ENCODE measurements around the gene TBC1D9B. TPM values are rescaled to one million over a fixed set of nuclear protein-coding genes. Genes with fewer than 3 reads are reported as not detected.

Gene TBC1D9B
- total RNA-seq (100 to 1,000 TPM; 122 to 134 TPM), polyA plus RNA-seq (ENCODE audit: insufficient read depth, low read depth, low replicate concordance) (76.1 TPM)
- long read RNA-seq, donor 1, full-length matches to known transcripts: 6 of 20 reads
- long read RNA-seq, donor 1, partial matches to known transcripts: 14 of 20 reads
- long read RNA-seq, donor 1, other reads (novel, unspliced or antisense): 0 of 20 reads
- long read RNA-seq, donor 2, full-length matches to known transcripts: 9 of 21 reads
- long read RNA-seq, donor 2, partial matches to known transcripts: 12 of 21 reads
- long read RNA-seq, donor 2, other reads (novel, unspliced or antisense): 0 of 21 reads

DNA sequence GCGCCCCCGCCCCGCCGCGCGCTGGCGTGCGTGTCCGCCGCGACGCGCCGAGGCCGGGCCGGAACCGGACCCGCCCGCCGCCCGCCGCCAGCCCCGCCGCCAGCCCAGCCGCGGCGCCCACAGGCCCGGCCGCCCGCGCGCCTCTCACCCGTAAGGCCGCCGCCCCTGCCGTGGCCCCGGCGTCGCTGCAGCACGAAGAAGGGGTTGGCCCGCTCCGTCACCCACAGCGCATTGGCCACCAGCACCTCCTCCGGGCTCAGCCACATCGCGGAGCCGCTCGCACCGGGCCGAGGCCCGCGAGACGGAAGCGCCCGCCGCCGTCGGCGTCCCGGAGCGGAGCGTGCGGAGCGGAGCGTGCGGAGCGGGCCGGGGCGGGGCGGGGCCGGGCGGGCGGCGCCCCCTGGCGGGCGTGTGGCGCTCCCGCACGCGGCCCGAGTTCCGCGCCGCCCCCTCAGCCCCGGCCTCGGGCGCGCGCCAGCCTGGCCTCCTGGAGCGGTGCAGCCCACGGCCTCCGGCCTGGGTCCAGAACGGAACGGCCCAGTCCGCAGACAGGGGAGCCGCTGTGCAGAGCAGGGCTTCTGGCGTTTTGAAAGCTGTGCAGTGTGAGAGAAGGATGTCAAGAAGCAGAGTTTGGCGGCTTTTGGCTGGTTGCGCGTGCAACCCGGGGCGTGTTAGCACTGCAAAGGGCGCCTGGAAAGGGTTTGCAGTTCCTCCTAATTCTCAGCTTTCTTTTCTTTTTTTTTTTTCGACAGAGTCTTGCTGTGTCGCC is at the start of gene TBC1D9B:
Gene TBC1D9B (minus strand): TSS at position 342 of the 769 bp plus-strand sequence. CDS start 76 bp downstream, at position 266.
- no peaks in the 10 kb centered on the region for H3K27me3 ChIP-seq
- H3K4me3 ChIP-seq: peak within 1 kb of the TSS; percentile 60 to 66
- peak within 1 kb of the TSS; percentile 72 to 86 for H3K27ac ChIP-seq
- DNase-seq: peak; percentile 68
- no peaks in the 10 kb centered on the region for H3K9me3 ChIP-seq
- intact Hi-C loops (cut with DNase I; ENCODE audit: low total_unique reads): no loop called here
- peaks cover 17% of the 10 kb centered on the region for H3K4me1 ChIP-seq
- no peaks in the 10 kb centered on the region for H3K36me3 ChIP-seq (ENCODE audit: low read depth, missing control alignments)
- 2 to 6% methylated on average over 25 to 49 of the region's 105 CpGs for WGBS, 2 donors
- TF ChIP-seq, protein P1, sequence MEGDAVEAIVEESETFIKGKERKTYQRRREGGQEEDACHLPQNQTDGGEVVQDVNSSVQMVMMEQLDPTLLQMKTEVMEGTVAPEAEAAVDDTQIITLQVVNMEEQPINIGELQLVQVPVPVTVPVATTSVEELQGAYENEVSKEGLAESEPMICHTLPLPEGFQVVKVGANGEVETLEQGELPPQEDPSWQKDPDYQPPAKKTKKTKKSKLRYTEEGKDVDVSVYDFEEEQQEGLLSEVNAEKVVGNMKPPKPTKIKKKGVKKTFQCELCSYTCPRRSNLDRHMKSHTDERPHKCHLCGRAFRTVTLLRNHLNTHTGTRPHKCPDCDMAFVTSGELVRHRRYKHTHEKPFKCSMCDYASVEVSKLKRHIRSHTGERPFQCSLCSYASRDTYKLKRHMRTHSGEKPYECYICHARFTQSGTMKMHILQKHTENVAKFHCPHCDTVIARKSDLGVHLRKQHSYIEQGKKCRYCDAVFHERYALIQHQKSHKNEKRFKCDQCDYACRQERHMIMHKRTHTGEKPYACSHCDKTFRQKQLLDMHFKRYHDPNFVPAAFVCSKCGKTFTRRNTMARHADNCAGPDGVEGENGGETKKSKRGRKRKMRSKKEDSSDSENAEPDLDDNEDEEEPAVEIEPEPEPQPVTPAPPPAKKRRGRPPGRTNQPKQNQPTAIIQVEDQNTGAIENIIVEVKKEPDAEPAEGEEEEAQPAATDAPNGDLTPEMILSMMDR (IDR thresholded peaks at IDR 0.05): peak in 1 of 3 experiments; percentile 83
- TF ChIP-seq POLR2A (IDR thresholded peaks at IDR 0.05): no peak

DNA sequence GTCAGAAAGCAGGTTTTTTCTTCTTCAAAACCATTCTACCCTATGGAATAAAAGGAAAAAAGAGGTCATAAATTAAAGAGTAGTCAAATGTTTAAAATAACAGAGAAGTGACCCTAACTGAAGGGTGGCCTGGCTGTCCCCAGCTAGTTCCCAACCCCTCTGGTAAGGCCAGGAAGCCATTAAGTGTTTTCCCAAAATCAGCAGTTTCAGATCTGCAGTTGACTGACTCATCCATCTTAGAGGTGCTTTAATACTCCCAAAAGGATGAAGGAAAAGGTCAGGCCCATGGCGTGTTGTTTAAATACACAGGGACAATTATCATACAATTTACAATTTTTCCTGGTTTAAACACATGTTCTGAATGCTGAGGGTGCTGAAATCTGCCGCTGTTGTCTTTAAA is 47.9 kb upstream of the TBC1D9B start:
- WGBS, 2 donors: 83 to 91% methylated on average over 2 of the region's 2 CpGs
- no peak for TF ChIP-seq POLR2A (IDR thresholded peaks at IDR 0.05)
- TF ChIP-seq, protein P1 (IDR thresholded peaks at IDR 0.05): no peak
- no peaks in the 10 kb centered on the region for H3K36me3 ChIP-seq (ENCODE audit: low read depth, missing control alignments)
- H3K9me3 ChIP-seq: no peaks in the 10 kb centered on the region
- intact Hi-C loops (cut with DNase I; ENCODE audit: low total_unique reads): no loop called here
- DNase-seq: no peak
- H3K27ac ChIP-seq: no peak overlapping the region
- H3K4me3 ChIP-seq: no peak overlapping the region
- H3K27me3 ChIP-seq: no peaks in the 10 kb centered on the region
- H3K4me1 ChIP-seq: no peaks in the 10 kb centered on the region

DNA sequence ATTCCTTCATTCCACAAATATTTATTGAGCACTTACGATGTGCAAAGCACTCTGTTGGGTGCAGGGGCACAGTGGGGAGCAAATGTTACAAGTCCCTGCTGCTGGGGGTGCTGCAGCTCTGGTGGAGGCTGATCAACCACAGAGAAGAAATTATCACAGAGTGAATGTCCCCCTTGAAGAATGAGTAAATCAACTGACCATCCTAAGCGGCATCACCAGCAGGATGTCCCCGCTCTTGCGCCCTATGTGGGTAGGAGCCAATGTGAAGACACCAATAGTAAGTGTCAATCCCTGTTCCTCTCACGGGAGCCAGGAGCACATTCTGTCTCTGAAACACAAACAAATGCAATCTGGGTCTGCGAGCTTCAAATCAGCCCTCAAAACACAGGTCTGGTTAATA is 47.4 kb upstream of the TBC1D9B start:
- Histone ChIP-seq H3K36me3 (ENCODE audit: low read depth, missing control alignments) (no peaks in the 10 kb centered on the region), H3K4me3 (no peak overlapping the region), H3K4me1 (no peaks in the 10 kb centered on the region), H3K27me3 (no peaks in the 10 kb centered on the region), H3K9me3 (no peaks in the 10 kb centered on the region), H3K27ac (no peak overlapping the region)
- 86 to 91% methylated on average over 6 of the region's 6 CpGs for WGBS, 2 donors
- DNase-seq: no peak
- TF ChIP-seq, protein P1 (IDR thresholded peaks at IDR 0.05): no peak
- no peak for TF ChIP-seq POLR2A (IDR thresholded peaks at IDR 0.05)
- intact Hi-C loops (cut with DNase I; ENCODE audit: low total_unique reads): no loop called here

DNA sequence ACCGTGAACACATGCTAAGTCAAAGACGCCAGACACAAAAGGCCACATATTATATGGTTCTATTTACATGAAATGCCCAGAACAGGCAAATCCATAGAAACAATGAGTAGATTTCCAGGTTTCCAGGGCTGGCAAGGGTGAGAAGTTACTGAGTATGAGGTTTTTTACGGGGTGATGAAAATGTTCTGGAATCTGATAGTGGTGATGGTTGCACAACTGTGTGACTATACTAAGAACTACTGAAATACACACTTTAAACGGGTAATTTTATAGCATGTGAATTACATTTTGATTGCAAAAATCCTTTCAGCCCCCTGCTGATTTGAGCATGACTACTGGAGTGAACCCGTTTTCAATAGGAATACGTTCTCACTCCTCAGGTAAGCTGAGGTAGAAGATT is 46.7 kb upstream of the TBC1D9B start:
- Histone ChIP-seq H3K27me3 (no peaks in the 10 kb centered on the region), H3K4me3 (no peak overlapping the region), H3K27ac (no peak overlapping the region), H3K36me3 (ENCODE audit: low read depth, missing control alignments) (no peaks in the 10 kb centered on the region), H3K4me1 (no peaks in the 10 kb centered on the region), H3K9me3 (no peaks in the 10 kb centered on the region)
- WGBS, 2 donors: 95 to 96% methylated on average over 6 of the region's 6 CpGs
- TF ChIP-seq POLR2A (IDR thresholded peaks at IDR 0.05): no peak
- TF ChIP-seq, protein P1 (IDR thresholded peaks at IDR 0.05): no peak
- intact Hi-C loops (cut with DNase I; ENCODE audit: low total_unique reads): no loop called here
- DNase-seq: no peak
